Brain microvascular endothelial cell (primary cell): ENCODE data around the gene DENND10.
"Not testable (repeated sequence)": the region's sequence is repeated elsewhere in the genome, so short reads cannot be mapped to it uniquely, and the experiment has no call there.

Experiments
- DNase-seq: peaks from one replicate; pipeline ENCODE4 v3.0.0-alpha.2; 2020
- H3K27ac ChIP-seq: fragments of 250-450 bp; sonication (Bioruptor Pico); 2 replicates; pipeline ENCODE4 v1.5.1; 2020; ENCODE audit warnings: mild to moderate bottlenecking, moderate library complexity
- H3K27me3 ChIP-seq: fragments of 250-450 bp; sonication (Bioruptor Pico); replicated peaks from 2 replicates; pipeline ENCODE4 v1.5.1; 2020; ENCODE audit warnings: mild to moderate bottlenecking
- H3K36me3 ChIP-seq: fragments of 250-450 bp; sonication (Bioruptor Pico); replicated peaks from 2 replicates; pipeline ENCODE4 v1.5.1; 2020; ENCODE audit warnings: mild to moderate bottlenecking
- H3K4me3 ChIP-seq: 2 replicates; pipeline ENCODE4 v1.5.1; 2011; ENCODE audit warnings: low read depth, mild to moderate bottlenecking, control low read depth, low read length, moderate library complexity
- CTCF ChIP-seq: IDR thresholded peaks from 2 replicates; pipeline ENCODE4 v1.5.1; 2011; ENCODE audit warnings: low read depth, mild to moderate bottlenecking, moderate library complexity, low read length, control low read depth, inconsistent platforms; ENCODE audit errors: missing control alignments
- in situ Hi-C: cut with HindIII; loops from 2 replicates; pipeline ENCODE4 v1.10.0; 2017; ENCODE audit warnings: low sequenced_read_pairs, low pct_ligation_motif_present

DENND10 gene

GRCh38 chr10:119103241-119103902 is 541 bp upstream of the DENND10 start:
- no peaks in the 10 kb centered on the region for H3K36me3 ChIP-seq
- H3K27me3 ChIP-seq: no peaks in the 10 kb centered on the region
- H3K27ac ChIP-seq: no peak overlapping the region
- no peak for TF ChIP-seq CTCF
- DNase-seq: no peak
- peak overlapping the region; percentile 6 for H3K4me3 ChIP-seq
- in situ Hi-C loops: no loop called here

- in situ Hi-C loops: no loop called here
- no peak for TF ChIP-seq CTCF
- Histone ChIP-seq H3K36me3 (peaks cover 7% of the 10 kb centered on the region), H3K27ac (peak overlapping the region; percentile 13), H3K27me3 (no peaks in the 10 kb centered on the region), H3K4me3 (peak overlapping the region; percentile 81)
- DNase-seq: no peak
These were observed 722 bp downstream of the DENND10 start for GRCh38 chr10:119104654-119105015.

GRCh38 chr10:119105155-119105554 is 1.2 kb downstream of the DENND10 start:
- Histone ChIP-seq H3K4me3 (peak overlapping the region; percentile 81), H3K27me3 (no peaks in the 10 kb centered on the region), H3K27ac (no peak overlapping the region), H3K36me3 (peaks cover 7% of the 10 kb centered on the region)
- no peak for DNase-seq
- TF ChIP-seq CTCF: no peak
- in situ Hi-C loops: no loop called here

- not testable (repeated sequence) for DNase-seq
These were observed 2.0 kb downstream of the DENND10 start for GRCh38 chr10:119105899-119106298.

GRCh38 chr10:119107106-119107505 is 3.2 kb downstream of the DENND10 start:
- DNase-seq, in situ Hi-C loops, H3K4me3 ChIP-seq, H3K27me3 ChIP-seq, H3K27ac ChIP-seq: not testable (repeated sequence)
- peaks cover 10% of the 10 kb centered on the region for H3K36me3 ChIP-seq

More at GRCh38 chr10:119105899-119106298, 2.0 kb downstream of the DENND10 start:
- H3K4me3 ChIP-seq, in situ Hi-C loops, H3K27me3 ChIP-seq, H3K36me3 ChIP-seq, H3K27ac ChIP-seq: not testable (repeated sequence)

GRCh38 chr10:119107771-119108170 is 3.9 kb downstream of the DENND10 start:
- DNase-seq, H3K4me3 ChIP-seq, H3K27me3 ChIP-seq, H3K27ac ChIP-seq, in situ Hi-C loops: not testable (repeated sequence)
- peaks cover 10% of the 10 kb centered on the region for H3K36me3 ChIP-seq

GRCh38 chr10:119112056-119112455 is 8.1 kb downstream of the DENND10 start:
- in situ Hi-C loops: no loop called here
- Histone ChIP-seq H3K36me3 (peaks cover 18% of the 10 kb centered on the region), H3K27me3 (no peaks in the 10 kb centered on the region), H3K4me3 (no peak overlapping the region), H3K27ac (peak overlapping the region; percentile 62)
- DNase-seq: peak; percentile 32
- TF ChIP-seq CTCF: no peak
